Measurements from ENCODE around the gene MGAT3.

GRCh38 chr22:39446239-39446721, 10.5 kb upstream of the MGAT3 start:
- TF ChIP-seq POLR2AphosphoS5 (IDR thresholded peaks at IDR 0.05; ENCODE audit: borderline replicate concordance, low read depth, low read length) (no peak), EZH2 (IDR thresholded peaks at IDR 0.05) (no peak)

All from SK-N-MC (cell line).